NCI-H2227 (cell line): ENCODE data around the gene SVEP1.
"Not testable (repeated sequence)": the region's sequence is repeated elsewhere in the genome, so short reads cannot be mapped to it uniquely, and the experiment has no call there.

Experiments used
- DNase-seq: peaks from one replicate; lab custom pipeline; 2025; ENCODE audit not compliant: unreplicated experiment; lab: John Stamatoyannopoulos, UW

Gene SVEP1

DNA sequence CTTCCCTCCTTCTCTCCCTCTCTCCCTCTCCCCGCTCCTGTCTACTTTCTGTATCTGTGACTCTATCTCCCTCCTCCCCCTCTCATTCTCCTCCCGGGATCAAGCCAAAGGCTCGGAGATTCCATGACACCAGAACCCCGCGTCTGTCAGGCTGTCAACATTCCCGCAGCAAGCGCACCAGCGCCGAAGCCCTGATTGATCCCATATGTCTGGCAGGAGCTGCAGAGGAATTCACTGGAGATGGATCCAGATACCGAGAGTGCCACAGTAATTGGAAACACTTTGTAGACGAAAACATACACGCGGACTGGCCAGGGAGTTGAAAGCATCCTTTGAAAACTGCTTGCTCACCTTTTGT is 300 bp upstream of the SVEP1 start:
- no peak for DNase-seq

DNA sequence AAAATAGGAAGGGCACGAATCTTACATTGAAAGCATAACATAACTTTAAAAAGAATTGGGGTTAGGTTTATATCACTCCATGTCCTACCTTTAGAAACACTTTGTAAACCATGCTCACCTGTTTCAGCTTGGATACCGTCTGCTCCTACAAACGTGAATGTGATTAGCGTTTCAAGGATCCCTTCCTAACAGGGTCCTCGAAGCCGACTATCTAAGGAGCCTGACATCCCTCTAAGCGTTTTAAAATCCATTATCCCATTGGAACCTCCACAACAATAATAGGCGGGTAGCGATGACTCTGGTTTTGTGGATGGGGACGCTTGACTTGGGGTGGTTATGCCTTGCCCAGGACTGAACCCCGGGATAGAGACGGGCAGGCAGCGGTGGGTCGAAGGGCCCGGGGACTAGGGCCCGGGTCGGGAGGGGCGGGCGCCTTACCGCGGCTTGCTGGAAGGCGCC is 937 bp downstream of the SVEP1 start:
- no peak for DNase-seq

DNA sequence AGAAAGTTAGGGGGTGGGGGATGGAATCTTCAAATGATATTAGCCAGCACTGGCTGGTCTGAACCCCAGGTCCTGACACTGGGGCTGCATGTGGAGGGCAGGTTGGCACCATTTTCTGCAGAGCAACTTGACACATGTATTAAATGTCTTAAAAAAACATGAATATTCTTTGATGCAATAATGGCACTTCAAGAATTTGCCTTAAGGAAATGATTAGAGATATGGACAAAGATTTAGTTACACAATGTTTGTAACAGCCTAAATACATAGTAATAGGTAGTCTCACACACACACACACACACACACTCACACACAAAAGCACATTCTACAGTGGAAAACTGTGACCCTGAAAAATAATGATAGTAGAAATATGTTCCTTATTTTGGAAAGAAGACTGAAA is 3.6 kb downstream of the SVEP1 start:
- no peak for DNase-seq

DNA sequence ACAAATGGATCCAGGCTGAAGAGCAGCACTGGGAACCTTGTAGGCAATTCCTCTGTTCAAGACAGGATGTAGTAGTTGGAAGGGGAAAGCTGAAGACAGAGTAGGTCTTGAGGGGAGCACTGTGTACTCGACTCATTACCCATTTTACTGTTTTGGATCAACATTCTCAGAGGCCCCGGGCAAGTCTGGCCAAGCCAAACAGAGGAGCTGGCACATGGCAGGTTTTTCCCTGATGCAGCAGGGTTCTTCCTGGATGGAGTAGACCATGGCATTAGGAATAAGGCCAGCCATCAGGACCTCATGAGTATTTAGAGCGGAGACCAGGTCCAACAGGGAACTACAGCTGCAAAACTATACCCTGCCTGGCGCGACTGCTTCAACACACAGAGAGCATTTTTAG is 4.4 kb downstream of the SVEP1 start:
- no peak for DNase-seq

DNA sequence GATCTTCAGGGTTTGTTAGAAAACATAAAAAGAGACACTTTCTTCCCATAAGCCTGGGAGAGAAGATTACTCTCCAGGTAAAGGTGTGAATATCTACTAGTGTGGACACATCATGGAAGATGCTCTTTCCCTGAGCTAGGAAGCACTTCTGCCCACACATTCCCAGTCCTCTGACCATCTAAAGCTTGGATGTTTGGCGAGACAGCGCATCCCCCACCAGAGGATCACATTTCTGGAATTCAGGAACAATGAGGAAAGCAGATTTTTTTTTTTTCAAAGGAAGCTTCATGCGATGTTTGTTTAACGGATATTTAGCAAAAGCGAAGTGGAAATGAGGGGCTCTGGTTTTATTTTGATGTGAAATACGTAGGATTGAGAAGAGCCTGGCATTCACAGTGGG is 6.2 kb downstream of the SVEP1 start:
- no peak for DNase-seq

DNA sequence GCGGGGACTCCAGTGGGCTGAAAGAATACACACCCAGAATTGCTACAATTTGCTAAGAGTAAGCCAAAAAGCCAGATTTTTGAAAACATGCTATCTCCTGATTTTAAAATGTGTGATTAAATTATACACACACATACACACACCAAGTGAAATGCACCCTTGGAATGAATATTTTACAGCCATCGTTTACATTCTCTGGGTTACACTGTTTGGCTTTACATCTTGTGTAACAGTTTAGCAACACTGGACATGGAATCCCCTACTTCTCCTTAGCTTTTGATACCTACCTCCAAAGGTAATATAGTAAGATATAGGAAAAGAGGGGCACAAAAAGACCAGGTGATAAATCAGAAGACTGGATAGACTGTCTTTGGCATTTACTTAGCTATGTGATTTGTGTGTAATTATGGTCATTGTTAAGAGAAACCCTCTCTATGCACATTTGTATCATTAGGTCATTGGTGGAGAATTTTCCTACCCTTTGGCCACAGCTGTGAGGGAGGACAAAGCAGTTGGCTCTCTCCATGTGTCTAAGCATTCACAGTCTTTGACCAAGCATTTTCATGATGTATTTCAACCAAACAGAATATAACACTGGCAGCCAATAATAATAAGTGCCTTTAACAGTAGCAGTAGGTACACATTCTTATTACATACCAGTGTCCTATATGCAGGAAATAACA is 7.6 kb downstream of the SVEP1 start:
- DNase-seq, result no peak

DNA sequence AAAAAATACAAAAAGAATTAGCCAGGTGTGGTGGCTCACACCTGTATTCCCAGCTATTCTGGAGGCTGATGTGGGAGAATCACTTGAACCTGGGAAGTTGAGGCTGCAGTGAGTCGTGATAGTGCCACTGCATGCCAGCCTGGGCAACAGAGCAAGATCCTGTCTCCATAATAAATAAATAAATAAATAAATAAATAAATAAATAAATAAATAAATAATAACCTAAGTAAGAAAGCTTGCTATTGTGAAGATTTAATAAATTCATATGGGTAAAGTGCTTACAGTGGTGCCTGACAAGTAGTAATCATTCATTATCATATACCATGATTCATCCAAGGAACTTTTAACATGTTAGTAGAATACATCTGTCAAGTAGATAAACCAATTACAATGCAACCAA is 13.4 kb downstream of the SVEP1 start:
- no peak for DNase-seq

DNA sequence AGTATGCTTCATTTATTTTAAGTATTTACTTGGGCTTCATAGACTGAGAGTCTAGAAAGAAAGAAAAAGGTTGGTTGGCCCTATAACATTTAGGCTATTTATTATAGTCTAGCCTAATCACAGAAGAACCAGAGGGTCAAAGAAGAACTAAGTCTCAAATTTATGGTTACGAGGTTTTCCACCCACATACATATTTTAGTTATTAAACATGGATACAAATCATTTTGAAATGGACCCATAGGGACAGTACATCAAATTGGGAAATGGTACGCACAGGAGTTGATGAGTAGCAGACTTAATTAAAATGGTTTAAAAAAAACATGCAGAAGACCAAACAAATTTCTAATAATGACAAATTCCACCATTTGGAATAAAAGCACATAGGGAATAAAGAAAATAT is 17.7 kb downstream of the SVEP1 start:
- no peak for DNase-seq

DNA sequence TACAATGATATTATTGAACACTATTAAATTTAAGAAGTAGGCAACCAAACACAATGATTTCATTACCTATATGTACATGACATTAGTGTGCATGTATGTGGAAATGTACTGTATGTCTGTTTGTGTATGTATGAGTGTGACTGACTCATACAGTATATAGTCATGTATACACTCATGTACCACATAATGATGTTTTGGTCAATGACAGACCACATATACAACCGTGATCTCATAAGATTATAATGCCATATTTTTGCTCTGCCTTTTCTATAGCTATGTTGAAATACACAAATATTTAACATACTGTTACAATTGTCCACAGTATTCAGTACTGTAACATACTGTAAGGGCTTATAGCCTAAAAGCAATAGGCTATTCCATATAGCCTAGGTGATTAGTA is 19.7 kb downstream of the SVEP1 start:
- no peak for DNase-seq

DNA sequence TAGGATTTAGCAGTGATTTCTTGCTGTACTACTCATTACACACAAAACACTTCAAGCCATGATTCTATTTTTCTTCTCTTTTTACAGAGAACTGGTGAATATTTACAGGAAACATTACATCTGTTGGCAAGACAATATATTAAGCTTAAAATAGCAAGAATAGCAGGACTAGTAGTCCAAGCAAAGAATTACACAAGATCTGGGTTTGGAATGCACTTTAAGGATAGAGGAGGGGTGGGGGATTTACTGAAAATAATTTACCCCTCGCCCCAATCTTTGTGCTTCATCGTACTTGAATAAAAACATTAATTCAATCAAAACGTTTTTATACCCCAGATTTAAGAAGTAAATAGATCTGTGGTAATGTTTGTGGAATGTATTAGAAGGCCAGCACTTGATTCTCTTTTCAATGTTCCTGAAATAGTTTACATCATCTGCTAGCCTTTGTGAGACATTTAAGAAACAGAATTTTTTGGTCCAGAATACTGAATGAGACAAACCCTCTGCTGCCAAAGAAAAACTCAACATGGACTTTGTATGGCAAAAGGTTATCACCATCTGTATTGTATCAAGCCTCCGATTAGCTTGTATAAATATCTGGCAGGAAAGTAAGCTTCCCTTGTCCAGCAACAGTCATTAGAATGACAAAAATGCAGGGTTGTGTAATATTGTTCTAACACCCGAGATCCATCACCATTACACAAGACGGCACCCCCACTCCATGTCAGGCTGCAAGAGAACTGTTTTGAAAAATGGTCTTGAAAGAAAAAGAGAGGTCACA is 23.8 kb downstream of the SVEP1 start:
- DNase-seq, result no peak

DNA sequence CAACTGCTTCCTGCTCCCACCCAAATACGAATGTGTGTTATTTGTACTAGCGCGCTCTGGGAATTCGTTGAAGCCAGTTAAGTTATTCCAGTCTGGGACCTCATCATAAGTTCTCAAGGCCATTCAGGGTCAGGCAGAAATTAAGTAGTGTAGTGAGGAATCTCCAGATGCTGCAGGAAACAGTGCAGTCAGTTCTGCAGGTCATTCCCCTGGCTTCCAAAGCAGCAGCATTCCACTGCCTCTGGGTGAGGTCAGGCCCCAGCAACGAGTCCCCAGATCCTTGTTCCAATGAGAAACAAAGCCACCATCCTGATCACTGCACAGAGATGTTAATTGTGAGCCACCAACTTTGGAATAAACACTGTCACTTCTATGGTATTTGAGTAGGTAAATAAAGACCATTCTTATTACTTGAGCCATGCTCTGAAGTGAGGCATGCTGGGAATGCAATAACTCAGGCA is 33.1 kb downstream of the SVEP1 start:
- no peak for DNase-seq

DNA sequence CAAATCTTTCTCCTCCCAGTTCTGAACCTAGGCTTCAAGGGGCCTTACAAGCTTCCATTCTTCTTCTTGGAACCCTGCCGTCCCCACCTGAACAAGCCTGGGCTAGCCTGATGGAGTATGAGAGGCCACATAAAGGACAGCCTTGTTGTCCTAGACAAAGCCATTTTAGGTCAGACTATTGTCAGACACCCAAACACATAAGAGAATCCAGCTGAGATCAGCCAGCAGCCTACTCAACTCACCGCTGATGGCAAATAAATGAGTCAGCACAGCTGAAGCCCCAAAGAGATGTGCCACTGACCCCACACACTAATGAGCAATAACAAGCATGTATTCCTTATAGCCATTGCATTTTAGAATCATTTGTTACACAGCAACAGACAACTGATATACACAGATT is 33.8 kb downstream of the SVEP1 start:
- DNase-seq, result no peak

DNA sequence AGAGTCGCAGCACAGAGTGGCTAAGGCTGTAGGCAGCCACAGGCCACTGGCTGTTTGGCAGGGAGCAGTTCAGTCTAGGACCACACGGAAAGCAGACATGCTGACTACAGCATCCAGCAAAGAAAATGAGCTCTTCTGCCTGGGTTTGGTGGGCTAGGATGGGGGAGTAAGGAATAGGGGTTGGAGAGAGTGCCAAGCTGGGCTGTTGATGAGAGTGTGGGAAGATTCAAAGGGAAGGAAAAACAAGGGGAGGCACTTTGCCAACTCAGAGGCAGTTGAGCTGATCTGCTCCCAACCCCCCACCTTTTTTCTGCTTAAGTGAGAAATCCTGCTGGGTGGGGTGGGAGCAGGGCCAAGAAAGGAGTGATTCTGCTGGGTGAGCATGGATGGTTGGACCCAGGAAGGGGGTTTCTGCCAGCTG is 35.9 kb downstream of the SVEP1 start:
- no peak for DNase-seq

DNA sequence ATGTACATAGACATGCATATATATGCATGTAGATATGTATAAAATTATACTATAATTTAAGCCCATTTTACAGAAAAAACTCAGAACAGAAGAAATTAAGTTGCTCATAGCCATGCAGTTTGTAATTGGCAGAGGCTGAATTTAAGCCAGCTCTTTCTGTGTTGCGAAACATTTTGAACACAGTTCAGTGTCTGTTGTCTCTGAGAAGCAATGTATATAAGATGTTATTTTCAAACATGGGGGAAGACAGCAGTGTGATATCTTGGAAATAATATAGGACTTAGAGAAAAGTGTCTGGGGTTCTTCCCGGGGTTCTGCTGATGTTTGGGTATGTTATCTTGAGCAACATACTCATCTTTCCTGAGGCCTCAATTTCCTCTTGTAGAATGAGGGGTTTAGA is 37.6 kb downstream of the SVEP1 start:
- no peak for DNase-seq

DNA sequence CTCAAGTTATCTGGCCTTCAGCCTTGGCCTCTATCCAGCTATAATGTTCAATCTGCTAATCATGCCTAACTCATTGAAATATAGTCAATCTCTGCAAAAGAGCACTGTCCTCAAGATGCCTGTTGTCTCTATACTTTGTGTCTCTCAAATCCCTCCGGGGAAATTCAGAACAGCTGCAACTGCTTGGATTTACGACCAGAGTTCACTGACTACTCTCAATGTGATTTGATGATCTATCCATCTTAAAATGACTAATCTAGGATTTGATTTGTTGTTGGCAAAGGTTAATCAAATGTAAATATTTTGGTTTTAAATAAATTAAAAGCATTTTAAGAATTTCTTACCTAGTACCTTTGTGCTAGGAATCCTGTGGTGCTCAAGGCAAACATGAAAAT is 40.9 kb downstream of the SVEP1 start:
- no peak for DNase-seq

DNA sequence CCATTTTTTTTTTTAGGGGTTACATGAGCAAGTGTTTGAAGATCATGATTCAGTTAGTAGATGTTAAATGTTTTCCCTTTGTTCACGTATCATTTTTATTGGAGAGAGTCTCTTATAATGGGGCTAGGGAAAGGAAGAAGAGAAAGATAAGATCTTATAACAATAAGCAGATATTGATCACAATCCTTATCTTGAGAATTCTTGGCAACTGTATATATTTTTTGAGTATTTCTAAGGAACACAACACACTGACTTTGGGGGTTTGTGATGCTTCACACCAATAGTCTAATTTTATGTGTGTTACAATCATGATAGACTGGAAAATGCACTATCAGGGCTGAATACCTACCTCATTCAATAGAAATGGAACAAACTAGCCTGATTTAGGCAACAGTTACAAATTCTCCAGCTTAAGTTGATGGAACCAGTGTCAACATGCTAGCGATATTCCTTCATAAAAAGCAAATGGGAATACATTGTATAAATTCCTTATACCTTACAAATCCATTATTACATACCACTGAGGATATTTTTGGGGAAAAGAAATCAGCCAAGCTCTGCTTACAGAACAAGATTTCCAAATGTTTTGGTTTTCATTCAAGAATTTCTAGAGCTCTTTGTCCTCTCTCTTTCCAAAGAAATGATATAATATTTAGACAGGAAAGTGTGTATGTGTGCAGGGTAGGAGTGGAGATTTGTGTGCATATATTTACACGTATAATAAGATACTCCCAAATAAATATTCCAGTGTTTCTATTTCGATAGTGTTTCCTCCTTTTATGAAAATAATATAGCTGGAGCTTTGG is 41.5 kb downstream of the SVEP1 start:
- no peak for DNase-seq

DNA sequence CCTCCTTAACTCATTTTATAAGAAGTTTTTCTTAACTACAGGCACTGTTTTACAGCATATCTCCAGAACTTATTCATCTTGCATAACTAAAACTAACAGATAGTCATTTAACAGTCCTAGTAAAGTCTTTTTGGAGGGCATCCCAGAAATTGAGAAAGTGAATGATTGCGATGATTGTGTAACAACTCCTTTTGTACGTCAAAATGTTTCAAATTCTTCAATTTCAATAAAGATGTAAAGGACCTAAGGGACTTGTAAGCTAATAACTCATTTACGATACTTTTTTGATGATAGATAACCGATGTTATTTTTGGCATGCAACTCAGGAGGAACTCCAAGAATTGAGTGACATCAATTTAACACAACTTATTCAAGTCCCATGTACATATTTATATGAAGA is 42.7 kb downstream of the SVEP1 start:
- no peak for DNase-seq

DNA sequence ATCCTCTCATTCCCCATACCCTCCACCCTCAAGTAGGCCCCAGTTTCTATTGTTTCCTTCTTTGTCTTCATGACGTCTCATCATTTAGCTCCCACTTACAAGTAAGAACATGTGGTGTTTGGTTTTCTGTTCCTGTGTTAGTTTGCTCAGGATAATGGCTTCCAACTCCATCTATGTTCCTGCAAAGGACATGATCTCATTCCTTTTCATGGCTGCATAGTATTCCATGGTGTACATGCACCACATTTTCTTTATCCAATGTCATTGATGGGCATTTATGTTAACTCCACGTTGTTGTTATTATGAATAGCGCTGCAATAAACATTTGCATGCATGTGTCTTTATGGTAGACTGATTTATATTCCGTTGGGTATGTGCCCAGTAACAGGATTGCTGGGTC is 45.4 kb downstream of the SVEP1 start:
- DNase-seq, result not testable (repeated sequence)

DNA sequence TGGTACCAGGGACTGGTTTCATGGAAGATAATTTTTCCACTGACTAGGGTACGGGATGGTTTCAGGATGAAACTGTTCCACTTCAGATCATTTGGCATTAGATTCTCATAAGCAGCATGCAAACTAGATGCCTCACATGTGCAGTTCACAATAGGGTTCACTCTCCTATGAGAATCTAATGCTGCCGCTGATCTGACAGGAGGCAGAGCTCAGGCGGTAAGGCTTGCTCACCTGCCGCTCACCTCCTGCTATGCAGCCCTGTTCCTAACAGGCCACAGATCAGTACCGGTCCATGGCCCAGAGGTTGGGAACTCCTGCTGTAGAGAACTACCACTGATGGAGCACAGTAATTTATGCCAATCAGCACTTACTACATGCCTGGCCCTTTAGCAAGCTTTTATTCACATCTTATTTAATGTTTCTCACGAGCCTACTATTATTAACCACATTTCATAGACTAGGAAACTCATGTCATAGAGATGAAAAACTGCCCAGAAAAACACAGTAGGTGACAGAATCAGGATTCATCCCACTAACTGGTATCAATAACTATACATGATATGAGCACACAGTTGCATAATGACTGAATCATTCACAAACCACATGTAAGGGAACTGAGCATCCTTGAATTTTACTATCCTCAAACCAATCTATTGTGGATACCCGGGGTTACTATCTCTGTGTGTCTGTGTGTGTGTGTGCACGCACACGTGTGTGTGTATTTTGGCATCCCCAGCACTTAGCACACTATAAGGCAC is 46.5 kb downstream of the SVEP1 start:
- DNase-seq, result no peak

DNA sequence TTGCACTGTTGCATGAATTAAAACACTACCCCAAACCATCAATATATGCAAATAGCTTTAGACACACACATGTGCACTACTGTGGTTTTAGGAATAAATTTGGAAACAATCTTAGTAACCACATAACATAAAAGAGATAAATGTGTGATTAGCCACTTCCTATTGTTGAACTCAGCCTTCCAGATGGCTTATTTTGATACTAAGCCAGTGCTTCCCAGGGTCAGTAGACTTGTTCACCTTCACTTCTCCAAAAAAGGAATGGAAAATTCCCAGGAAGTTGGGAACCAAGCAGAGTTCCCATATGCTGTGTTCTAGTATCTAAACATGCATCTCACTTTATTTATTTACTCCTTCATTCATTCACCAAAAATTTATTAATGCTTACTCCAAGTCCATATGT is 47.8 kb downstream of the SVEP1 start:
- DNase-seq, result no peak

DNA sequence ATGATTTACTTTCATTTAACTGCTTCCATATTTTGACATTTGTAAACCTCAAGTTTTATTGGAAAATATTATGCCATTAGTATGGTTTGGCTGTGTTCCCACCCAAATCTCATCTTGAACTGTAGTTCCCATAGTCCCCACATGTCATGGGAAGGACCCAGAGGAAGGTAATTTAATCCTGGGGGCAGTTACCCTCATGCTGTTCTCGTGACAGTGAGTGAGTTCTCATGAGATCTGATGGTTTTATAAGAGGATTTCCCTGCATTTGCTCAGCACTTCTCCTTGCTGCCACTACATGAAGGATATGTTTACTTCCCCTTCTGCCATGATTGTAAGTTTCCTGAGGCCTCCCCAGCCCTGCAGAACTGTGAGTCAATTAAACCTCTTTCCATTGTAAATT is 48.3 kb downstream of the SVEP1 start:
- not testable (repeated sequence) for DNase-seq
